D721Med (cell line): ENCODE data around the gene LRRC1.

Source experiments
- DNase-seq: peaks from one replicate; pipeline ENCODE4 v3.0.0; 2011; ENCODE audit warnings: low spot score; ENCODE audit not compliant: insufficient read length
- FAIRE-seq: peaks from 2 replicates; lab custom pipeline; 2011; peaks lifted over from hg19 to GRCh38; lab: Jason Lieb, UNC
- CTCF ChIP-seq: IDR thresholded peaks from 2 replicates; pipeline ENCODE4 v1.5.1; 2012; ENCODE audit warnings: mild to moderate bottlenecking, control low read depth; ENCODE audit not compliant: insufficient read depth; ENCODE audit errors: missing control alignments

The LRRC1 gene

DNA sequence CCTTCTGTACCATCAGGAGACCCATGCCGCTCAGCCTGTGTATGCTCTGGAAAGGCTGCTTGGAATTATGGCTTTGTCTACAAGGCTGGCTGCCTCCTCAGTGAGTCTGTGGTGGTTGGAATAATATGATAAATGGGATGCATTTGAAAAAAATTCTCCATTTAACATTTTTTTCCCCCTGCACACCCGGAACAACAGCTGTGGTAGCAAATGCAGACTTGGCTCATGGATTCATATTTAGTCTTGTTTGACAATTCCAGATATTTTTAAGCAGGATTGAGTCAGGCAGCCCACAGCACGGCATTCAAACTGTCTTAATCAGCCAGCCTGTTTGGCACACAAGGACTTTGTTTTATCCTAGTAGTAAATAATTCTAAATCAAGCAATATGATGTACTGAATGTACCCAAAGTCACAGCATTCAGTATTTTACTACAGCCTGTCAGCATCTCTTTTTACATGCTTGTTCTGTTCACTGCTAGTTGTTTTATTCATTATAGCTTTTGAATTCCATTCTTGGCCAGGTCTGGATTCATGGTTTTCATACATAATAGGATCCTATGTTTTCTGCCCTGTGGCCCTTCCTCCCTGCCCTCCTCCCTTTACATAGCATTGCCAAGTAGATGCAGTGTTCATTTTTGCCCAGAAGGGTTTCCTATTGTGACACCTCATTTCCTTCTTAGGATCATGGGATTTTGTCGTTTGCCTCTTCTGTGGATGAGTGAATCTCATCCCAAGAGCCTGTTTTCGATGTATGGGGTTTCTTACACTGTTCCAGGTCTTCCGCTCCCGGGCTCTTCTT is 68.1 kb downstream of the LRRC1 start:
- no peak for DNase-seq
- no peak for FAIRE-seq
- TF ChIP-seq CTCF: no peak

DNA sequence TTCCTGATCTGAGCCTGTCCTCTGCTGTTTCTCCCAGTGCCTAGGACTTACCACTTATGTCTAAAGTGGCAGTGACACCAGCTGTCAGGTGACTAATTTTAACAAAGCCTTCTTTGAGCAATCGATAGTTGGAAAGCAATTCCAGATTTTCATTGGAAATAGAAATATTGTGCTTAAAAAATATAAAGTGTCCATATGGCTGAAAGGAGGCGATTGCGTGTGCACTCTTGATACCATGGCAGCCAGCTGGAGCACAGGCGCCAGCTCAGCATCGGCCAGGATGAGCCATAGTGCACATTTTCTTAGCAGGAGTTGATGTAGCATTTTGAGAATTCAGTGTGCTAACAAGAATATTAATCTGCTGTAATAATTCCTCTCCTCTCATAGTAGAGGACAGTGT is 70.0 kb downstream of the LRRC1 start:
- TF ChIP-seq CTCF: no peak
- no peak for DNase-seq
- FAIRE-seq: no peak

- no peak for TF ChIP-seq CTCF
- FAIRE-seq (no peak), DNase-seq (no peak)
Observed at GRCh38 chr6:53866226-53866625, 71.4 kb downstream of the LRRC1 start.

GRCh38 chr6:53868626-53869025 is 73.8 kb downstream of the LRRC1 start:
- DNase-seq (no peak), FAIRE-seq (peak; percentile 32)
- TF ChIP-seq CTCF: no peak

GRCh38 chr6:53869964-53870363 is 75.2 kb downstream of the LRRC1 start:
- no peak for FAIRE-seq
- no peak for TF ChIP-seq CTCF
- DNase-seq: no peak

DNA sequence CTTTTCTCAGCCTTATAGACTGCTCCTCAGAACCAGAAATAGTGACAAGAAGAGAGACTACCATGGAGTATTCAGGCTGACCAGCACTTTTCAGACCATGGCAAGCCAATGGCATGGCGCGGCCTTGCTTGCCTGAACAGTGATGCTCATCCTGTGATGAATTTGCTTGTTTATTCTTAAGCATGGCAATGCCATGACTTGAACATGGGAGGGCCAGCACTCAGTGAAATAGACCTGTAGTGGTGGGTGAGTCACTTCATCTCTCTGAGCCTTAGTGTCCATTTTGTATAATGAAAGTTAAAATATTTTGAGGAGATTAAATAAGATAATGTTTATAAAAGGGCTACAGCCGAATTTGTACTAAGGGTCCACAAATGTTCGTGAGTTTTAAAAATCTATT is 79.1 kb downstream of the LRRC1 start:
- TF ChIP-seq CTCF: no peak
- no peak for FAIRE-seq
- no peak for DNase-seq

- no peak for FAIRE-seq
- no peak for TF ChIP-seq CTCF
Observed at GRCh38 chr6:53874964-53875363, 80.2 kb downstream of the LRRC1 start.

More at GRCh38 chr6:53874964-53875363, 80.2 kb downstream of the LRRC1 start:
- DNase-seq: no peak
